GM12878 (cell line): ENCODE measurements around the gene TNKS2. TPM values are rescaled to one million over a fixed set of nuclear protein-coding genes. Genes with fewer than 3 reads are reported as not detected.

ENCODE experiments used
- ATAC-seq: fragments of 200-7000 bp; cut with Tn5 transposase; 3 replicates; pipeline ENCODE4 v1.9.1; 2020; ENCODE audit warnings: mild to moderate bottlenecking, moderate library complexity
- BruUV-seq: library from RNA; stranded (reverse); fragments of 400-500 nt; replicated peaks from 2 replicates; lab custom pipeline; 2021; lab: Mats Ljungman, UMichigan
- CTCF ChIA-PET: fragments of 300-600 bp; sonication (Branson Sonifier 250); formaldehyde crosslinking; extraction: SDS; loops from one replicate; lab custom pipeline; 2021; ENCODE audit warnings: inconsistent platforms; lab: Yijun Ruan, JAX
- POLR2A ChIA-PET: fragments of 350-600 bp; formaldehyde crosslinking; extraction: SDS; loops from one replicate; lab custom pipeline; 2021; ENCODE audit warnings: inconsistent platforms; lab: Charles Lee
- RAD21 ChIA-PET: fragments of 300-600 bp; sonication (Branson Sonifier 250); formaldehyde crosslinking; loops from one replicate; lab custom pipeline; 2023; ENCODE audit warnings: antibody characterized with exemption; ENCODE audit not compliant: unreplicated experiment; lab: Charles Lee
- SMC1A ChIA-PET: fragments of 300-600 bp; sonication (Branson Sonifier 250); formaldehyde crosslinking; loops from one replicate; lab custom pipeline; 2023; ENCODE audit not compliant: unreplicated experiment, uncharacterized antibody; lab: Charles Lee
- DNase-seq: peaks from one replicate; pipeline ENCODE4 v3.0.0-alpha.2; 2011; ENCODE audit warnings: low read depth, low spot score
- FAIRE-seq: peaks from 3 replicates; lab custom pipeline; 2011; peaks lifted over from hg19 to GRCh38; lab: Jason Lieb, UNC
- H2AFZ ChIP-seq: 2 replicates; pipeline ENCODE4 v1.6.0; 2011; ENCODE audit warnings: low read depth, low read length, control low read depth; ENCODE audit not compliant: control insufficient read depth
- H3K27ac ChIP-seq: 2 replicates; pipeline ENCODE4 v1.5.1; 2011; ENCODE audit warnings: control low read depth; ENCODE audit not compliant: control insufficient read depth, insufficient read depth
- H3K27me3 ChIP-seq, 2 experiments: replicated peaks in 1 of 2; 2 replicates each; pipeline versions ENCODE4 v1.6.0 to v1.6.1; 2011; ENCODE audit warnings: low read length in 1 of 2; ENCODE audit not compliant: control insufficient read depth in 2 of 2, insufficient read depth in 2 of 2
- H3K36me3 ChIP-seq, 2 experiments: 2 replicates each; pipeline ENCODE4 v1.5.1; 2011; ENCODE audit warnings: low read length in 1 of 2; ENCODE audit not compliant: control insufficient read depth in 2 of 2, insufficient read depth in 2 of 2
- H3K4me1 ChIP-seq: 2 replicates; pipeline ENCODE4 v1.6.1; 2011; ENCODE audit warnings: mild to moderate bottlenecking, low read length, moderate library complexity, mixed read lengths; ENCODE audit not compliant: control insufficient read depth, insufficient read depth
- H3K4me2 ChIP-seq: 2 replicates; pipeline ENCODE4 v1.6.0; 2011; ENCODE audit warnings: control low read depth; ENCODE audit not compliant: control insufficient read depth, insufficient read depth
- H3K4me3 ChIP-seq: fragments of 200-600 bp; sonication (generic); 2 replicates; pipeline ENCODE4 v1.5.1; 2016
- H3K79me2 ChIP-seq: 2 replicates; pipeline ENCODE4 v1.6.0; 2011; ENCODE audit warnings: low read length; ENCODE audit not compliant: control insufficient read depth, insufficient read depth
- H3K9ac ChIP-seq: 2 replicates; pipeline ENCODE4 v1.8.0; 2011; ENCODE audit warnings: low read length, control low read depth, mixed read lengths; ENCODE audit not compliant: control insufficient read depth, insufficient read depth
- H3K9me3 ChIP-seq: replicated peaks from 3 replicates; pipeline ENCODE4 v1.5.1; 2011; ENCODE audit warnings: mild to moderate bottlenecking, low read length; ENCODE audit not compliant: control insufficient read depth, insufficient read depth
- H4K20me1 ChIP-seq: 2 replicates; pipeline ENCODE4 v1.6.0; 2011; ENCODE audit not compliant: control insufficient read depth, insufficient read depth
- ATF7 ChIP-seq: fragments of 450-650 bp; IDR thresholded peaks from 2 replicates; pipeline ENCODE4 v1.6.1; 2016; ENCODE audit warnings: low read depth, mild to moderate bottlenecking
- HDGF ChIP-seq: fragments of 450-650 bp; IDR thresholded peaks from 2 replicates; pipeline ENCODE4 v1.6.1; 2016; ENCODE audit warnings: antibody characterized with exemption
- LARP7 ChIP-seq: fragments of 450-650 bp; IDR thresholded peaks from 2 replicates; pipeline ENCODE4 v1.6.1; 2017; ENCODE audit warnings: mild to moderate bottlenecking
- SIX5 ChIP-seq: IDR thresholded peaks from 2 replicates; pipeline ENCODE4 v1.6.1; 2011; ENCODE audit warnings: mild to moderate bottlenecking, low read depth, low read length, moderate library complexity; ENCODE audit not compliant: severe bottlenecking
- SPI1 ChIP-seq: IDR thresholded peaks from 2 replicates; pipeline ENCODE4 v1.6.1; 2011; ENCODE audit warnings: low read depth, mild to moderate bottlenecking, low read length, moderate library complexity, borderline replicate concordance; ENCODE audit not compliant: insufficient read depth
- TBL1XR1 ChIP-seq: IDR thresholded peaks from 2 replicates; pipeline ENCODE4 v1.6.1; 2012; ENCODE audit warnings: low read depth, low read length, improper control_type of control experiment
- ZBTB40 ChIP-seq: fragments of 450-650 bp; IDR thresholded peaks from 2 replicates; pipeline ENCODE4 v1.6.1; 2016; ENCODE audit warnings: mild to moderate bottlenecking, moderate library complexity, borderline replicate concordance
- ZNF217 ChIP-seq: fragments of 450-650 bp; IDR thresholded peaks from 2 replicates; pipeline ENCODE4 v1.6.1; 2017; ENCODE audit warnings: antibody characterized with exemption, mild to moderate bottlenecking
- ZSCAN29 ChIP-seq: fragments of 450-650 bp; IDR thresholded peaks from 2 replicates; pipeline ENCODE4 v1.6.1; 2017; ENCODE audit warnings: mild to moderate bottlenecking, moderate library complexity
- WGBS: methylation state at CpG from one replicate; pipeline ENCODE4 v1.1.6; 2016; ENCODE audit warnings: low lambda C conversion rate; ENCODE audit not compliant: insufficient replicate concordance, insufficient coverage; ENCODE audit errors: missing lambda C conversion rate; 5-methylcytosine and 5-hydroxymethylcytosine counted together
- in situ Hi-C: fragments of 300-500 bp; cut with MboI; formaldehyde crosslinking; loops from 9 replicates; pipeline ENCODE4 v1.14.3; 2018; ENCODE audit warnings: mixed read lengths
- intact Hi-C: fragments of 100-400 bp; cut with micrococcal nuclease; formaldehyde crosslinking; loops from one replicate; pipeline ENCODE4 v1.14.2; 2022; ENCODE audit not compliant: unreplicated experiment
- polyA plus RNA-seq, 11 experiments: library from polyadenylated mRNA; depleted of rRNA in 4 of 11; unstranded in 6 of 11; stranded (reverse) in 5 of 11; fragments of >200 nt; fragmentation: Nextera tagmentation in 4 of 11; fragmentation: Illumina TruSeq in 1 of 11; extraction: Ambion mirVana in 4 of 11; extraction: Trizol in 1 of 11; gene quantifications; 1 replicate in 1 of 11; 2 replicates in 10 of 11; pipeline versions ENCODE4 v1.2.1 to v1.2.3, GENCODE V29; 2011 to 2016; ENCODE audit warnings: inconsistent platforms in 2 of 11, missing spikeins in 2 of 11, low read depth in 1 of 11
- total RNA-seq, 4 experiments: library from RNA; depleted of rRNA in 3 of 4; stranded (reverse); fragments of >200 nt in 3 of 4; fragmentation: Illumina TruSeq in 1 of 4; extraction: Trizol in 1 of 4; gene quantifications; 2 replicates each; pipeline versions ENCODE4 v1.2.1 to v1.2.3, GENCODE V29; 2013 to 2021
- TF ChIP-seq, protein P1 (sequence below): fragments of 450-650 bp; IDR thresholded peaks from 2 replicates; pipeline ENCODE4 v1.6.1; 2018; ENCODE audit warnings: mild to moderate bottlenecking, low read depth, moderate library complexity; ENCODE audit not compliant: partially characterized antibody

The TNKS2 gene
- total and polyA plus RNA-seq, 10 of the 15 experiments (the other 5 are each of a cell fraction or from before 2014, with no cell fraction given): 2.9 to 24.2 (median 6.9) TPM

DNA sequence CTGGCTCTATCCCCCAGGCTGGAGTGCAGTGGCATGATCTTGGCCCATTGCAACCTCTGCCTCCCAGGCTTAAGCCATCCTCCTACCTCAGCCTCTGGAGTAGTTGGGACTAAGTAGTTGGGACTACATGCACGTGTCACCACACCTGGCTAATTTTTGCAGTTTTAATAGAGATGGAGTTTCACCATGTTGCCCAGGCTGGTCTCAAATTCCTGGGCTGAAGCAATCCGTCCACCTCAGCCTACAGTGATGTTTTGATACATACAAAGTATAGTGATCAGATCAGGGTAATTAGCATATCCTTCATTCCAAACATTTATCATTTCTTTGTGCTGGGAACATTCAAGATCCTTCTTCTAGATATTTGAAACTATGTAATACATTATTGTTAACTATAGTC, 22.5 kb upstream of the TNKS2 start:
- H3K27me3 ChIP-seq: no peaks in the 10 kb centered on the region; a peak in 1 of 4 replicates
- H2AFZ ChIP-seq: no peak overlapping the region
- ChIA-PET SMC1A (no interaction called here), POLR2A (no interaction called here), RAD21 (no interaction called here), CTCF (interaction anchor here (1.2 kb wide), 1 partner anchor 137 kb away, joined by 3 read pairs; no protein-coding TSS in a partner anchor)
- no peaks in the 10 kb centered on the region for H3K9me3 ChIP-seq
- in situ Hi-C loops: no loop called here
- TF ChIP-seq HDGF (no peak), SPI1 (no peak)
- TF ChIP-seq, protein P1, sequence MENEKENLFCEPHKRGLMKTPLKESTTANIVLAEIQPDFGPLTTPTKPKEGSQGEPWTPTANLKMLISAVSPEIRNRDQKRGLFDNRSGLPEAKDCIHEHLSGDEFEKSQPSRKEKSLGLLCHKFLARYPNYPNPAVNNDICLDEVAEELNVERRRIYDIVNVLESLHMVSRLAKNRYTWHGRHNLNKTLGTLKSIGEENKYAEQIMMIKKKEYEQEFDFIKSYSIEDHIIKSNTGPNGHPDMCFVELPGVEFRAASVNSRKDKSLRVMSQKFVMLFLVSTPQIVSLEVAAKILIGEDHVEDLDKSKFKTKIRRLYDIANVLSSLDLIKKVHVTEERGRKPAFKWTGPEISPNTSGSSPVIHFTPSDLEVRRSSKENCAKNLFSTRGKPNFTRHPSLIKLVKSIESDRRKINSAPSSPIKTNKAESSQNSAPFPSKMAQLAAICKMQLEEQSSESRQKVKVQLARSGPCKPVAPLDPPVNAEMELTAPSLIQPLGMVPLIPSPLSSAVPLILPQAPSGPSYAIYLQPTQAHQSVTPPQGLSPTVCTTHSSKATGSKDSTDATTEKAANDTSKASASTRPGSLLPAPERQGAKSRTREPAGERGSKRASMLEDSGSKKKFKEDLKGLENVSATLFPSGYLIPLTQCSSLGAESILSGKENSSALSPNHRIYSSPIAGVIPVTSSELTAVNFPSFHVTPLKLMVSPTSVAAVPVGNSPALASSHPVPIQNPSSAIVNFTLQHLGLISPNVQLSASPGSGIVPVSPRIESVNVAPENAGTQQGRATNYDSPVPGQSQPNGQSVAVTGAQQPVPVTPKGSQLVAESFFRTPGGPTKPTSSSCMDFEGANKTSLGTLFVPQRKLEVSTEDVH: no peak
- FAIRE-seq: no peak
- no peak for ATAC-seq
- DNase-seq: no peak
- H3K79me2 ChIP-seq: no peaks in the 10 kb centered on the region
- H3K36me3 ChIP-seq: no peaks in the 10 kb centered on the region
- no peak overlapping the region for H3K4me3 ChIP-seq
- no TSS peak for BruUV-seq
- H4K20me1 ChIP-seq: no peaks in the 10 kb centered on the region
- H3K4me1 ChIP-seq: no peaks in the 10 kb centered on the region
- no peak overlapping the region for H3K4me2 ChIP-seq
- 0% methylated on average over 2 of the region's 2 CpGs for WGBS
- no peak overlapping the region for H3K9ac ChIP-seq
- H3K27ac ChIP-seq: no peak overlapping the region
- intact Hi-C loops: no loop called here

DNA sequence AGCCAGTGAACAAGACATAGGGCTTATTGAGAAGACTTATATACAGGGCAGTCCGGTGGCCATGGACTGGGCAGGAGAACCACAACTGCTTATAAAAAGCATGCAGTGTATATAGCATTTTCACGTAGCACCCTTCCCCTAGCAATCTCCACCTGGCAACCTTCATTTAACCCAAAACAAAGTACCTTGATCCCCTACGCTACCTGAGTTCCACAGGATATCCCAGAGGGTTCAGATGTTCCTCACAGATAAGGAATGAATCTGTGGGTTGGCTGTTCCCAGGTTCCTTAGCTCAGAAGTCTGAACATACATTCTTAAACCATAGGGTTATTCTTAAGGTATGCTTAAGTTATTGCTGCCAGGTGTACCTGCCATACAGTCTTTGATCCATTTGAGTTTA, 22.0 kb upstream of the TNKS2 start:
- no peak overlapping the region for H3K4me3 ChIP-seq
- H3K4me1 ChIP-seq: no peaks in the 10 kb centered on the region
- H3K27ac ChIP-seq: no peak overlapping the region
- no peaks in the 10 kb centered on the region for H3K9me3 ChIP-seq
- no peaks in the 10 kb centered on the region for H3K36me3 ChIP-seq
- ChIA-PET SMC1A (interaction anchor here (1.0 kb wide), 1 partner anchor 9 kb away, joined by 4 read pairs; no protein-coding TSS in a partner anchor), RAD21 (no interaction called here), CTCF (interaction anchor here (1.2 kb wide), 1 partner anchor 136 kb away, joined by 3 read pairs; no protein-coding TSS in a partner anchor), POLR2A (no interaction called here)
- H4K20me1 ChIP-seq: no peaks in the 10 kb centered on the region
- no peak for FAIRE-seq
- no peak overlapping the region for H3K9ac ChIP-seq
- no peak for ATAC-seq
- in situ Hi-C loops: no loop called here
- DNase-seq: no peak
- H3K79me2 ChIP-seq: no peaks in the 10 kb centered on the region
- 25% methylated on average over 3 of the region's 3 CpGs for WGBS
- H2AFZ ChIP-seq: no peak overlapping the region
- intact Hi-C loops: no loop called here
- H3K27me3 ChIP-seq: no peaks in the 10 kb centered on the region; a peak in 1 of 4 replicates
- BruUV-seq: no TSS peak
- no peak overlapping the region for H3K4me2 ChIP-seq
- no peak for TF ChIP-seq TBL1XR1
- TF ChIP-seq SIX5: no peak
- no peak for TF ChIP-seq ZBTB40
- no peak for TF ChIP-seq ZNF217
- TF ChIP-seq ATF7: no peak
- no peak for TF ChIP-seq LARP7
- TF ChIP-seq ZSCAN29: no peak
